Panc1 (cell line): Measurements from ENCODE around the gene MYH7B. TPM values are rescaled to one million over a fixed set of nuclear protein-coding genes. Genes with fewer than 3 reads are reported as not detected.

Experiments used
- ATAC-seq: fragments of 200-7000 bp; cut with Tn5 transposase; 2 replicates; pipeline ENCODE4 v1.9.1; 2020; ENCODE audit warnings: mild to moderate bottlenecking, moderate library complexity
- BruUV-seq: library from RNA; stranded (reverse); fragments of 400-500 nt; replicated peaks from 2 replicates; lab custom pipeline; 2021; lab: Mats Ljungman, UMichigan
- CTCF ChIA-PET: fragments of 300-600 bp; sonication (Branson Sonifier 250); formaldehyde crosslinking; loops from one replicate; lab custom pipeline; 2022; ENCODE audit warnings: antibody characterized with exemption; lab: Charles Lee
- POLR2A ChIA-PET: fragments of 300-600 bp; sonication (Branson Sonifier 250); formaldehyde crosslinking; loops from one replicate; lab custom pipeline; 2022; ENCODE audit warnings: antibody characterized with exemption; lab: Charles Lee
- DNase-seq: peaks from one replicate; pipeline ENCODE4 v3.0.0-alpha.2; 2010; ENCODE audit warnings: low read depth, low spot score
- H3K27ac ChIP-seq: 2 replicates; pipeline ENCODE4 v1.5.1; 2011; ENCODE audit warnings: mild to moderate bottlenecking, low read length, inconsistent platforms
- H3K27me3 ChIP-seq: fragments of 200-500 bp; sonication (Bioruptor generic); 2 replicates; pipeline ENCODE4 v1.6.0; 2014; ENCODE audit warnings: low read length, inconsistent platforms; ENCODE audit not compliant: control insufficient read depth, insufficient read depth
- H3K36me3 ChIP-seq: fragments of 200-500 bp; sonication (Bioruptor generic); 2 replicates; pipeline ENCODE4 v1.5.1; 2014; ENCODE audit warnings: inconsistent platforms, mild to moderate bottlenecking, low read length, moderate library complexity; ENCODE audit not compliant: control insufficient read depth, insufficient read depth
- H3K4me1 ChIP-seq: 2 replicates; pipeline ENCODE4 v1.5.1; 2011; ENCODE audit warnings: inconsistent platforms, mild to moderate bottlenecking, low read length, moderate library complexity; ENCODE audit not compliant: control insufficient read depth, insufficient read depth
- H3K4me3 ChIP-seq, 2 experiments: 2 replicates each; pipeline ENCODE4 v1.5.1; 2011 to 2012; ENCODE audit warnings: low read depth in 2 of 2, low read length in 2 of 2, mild to moderate bottlenecking in 2 of 2, inconsistent platforms in 1 of 2, moderate library complexity in 1 of 2
- H3K9me3 ChIP-seq: fragments of 200-500 bp; sonication (Bioruptor generic); 2 replicates; pipeline ENCODE4 v1.5.1; 2014; ENCODE audit warnings: low read depth, mild to moderate bottlenecking, inconsistent platforms, low read length, moderate library complexity; ENCODE audit not compliant: control insufficient read depth, insufficient read depth
- CTCF ChIP-seq: fragments of 450-650 bp; IDR thresholded peaks from 2 replicates; pipeline ENCODE4 v1.5.1; 2017; ENCODE audit warnings: mild to moderate bottlenecking
- POLR2AphosphoS5 ChIP-seq: IDR thresholded peaks from 2 replicates; pipeline ENCODE4 v1.6.1; 2012; ENCODE audit warnings: mild to moderate bottlenecking, low read depth, low read length, moderate library complexity
- REST ChIP-seq, 2 experiments: IDR thresholded peaks; 2 replicates each; pipeline ENCODE4 v1.6.1; 2011 to 2012; ENCODE audit warnings: low read depth in 2 of 2, control low read depth in 1 of 2, low read length in 1 of 2, mild to moderate bottlenecking in 1 of 2, moderate library complexity in 1 of 2; ENCODE audit not compliant: insufficient read depth in 1 of 2
- SIN3A ChIP-seq: IDR thresholded peaks from 2 replicates; pipeline ENCODE4 v1.6.1; 2012; ENCODE audit warnings: low read depth, mild to moderate bottlenecking, low read length, moderate library complexity, borderline replicate concordance; ENCODE audit not compliant: insufficient read depth
- TCF7L2 ChIP-seq: IDR thresholded peaks from 2 replicates; pipeline ENCODE4 v1.6.1; 2011; ENCODE audit warnings: mild to moderate bottlenecking, low read depth, low read length, inconsistent platforms
- in situ Hi-C: cut with HindIII; loops from 2 replicates; pipeline ENCODE4 v1.10.0; 2016; ENCODE audit warnings: low sequenced_read_pairs, low pct_unique_long_range_greater_than_20kb
- intact Hi-C: fragments of 100-400 bp; cut with micrococcal nuclease; formaldehyde crosslinking; loops from one replicate; pipeline ENCODE4 v1.10.0; 2022; ENCODE audit not compliant: unreplicated experiment
- total RNA-seq: library from RNA; stranded (reverse); gene quantifications from one replicate; pipeline ENCODE4 v1.2.1, GENCODE V29; 2021; ENCODE audit not compliant: unreplicated experiment

Gene MYH7B
- total RNA-seq, 1 experiment from 2014 or later, result 0.59 TPM

GRCh38 chr20:34927736-34928135 lies 27.9 kb upstream of the MYH7B start:
- ATAC-seq (no peak), DNase-seq (no peak)
- Histone ChIP-seq H3K4me3 (no peak overlapping the region), H3K27me3 (no peaks in the 10 kb centered on the region), H3K4me1 (no peaks in the 10 kb centered on the region), H3K9me3 (no peaks in the 10 kb centered on the region), H3K36me3 (peaks cover 2% of the 10 kb centered on the region; the same call in 1 of the 2 replicates), H3K27ac (no peak overlapping the region)
- no peak for TF ChIP-seq REST (IDR thresholded peaks at IDR 0.05; ENCODE audit: insufficient read depth in 1 of 2, low read depth in 2 of 2, low read length in 1 of 2)
- no peak for TF ChIP-seq TCF7L2
- TF ChIP-seq POLR2AphosphoS5, result no peak
- TF ChIP-seq SIN3A, result no peak
- TF ChIP-seq CTCF, result no peak
- in situ Hi-C loops, result no loop called here
- POLR2A ChIA-PET, result no interaction called here
- CTCF ChIA-PET, result no interaction called here
- no TSS peak for BruUV-seq
- intact Hi-C loops, result no loop called here

GRCh38 chr20:34928411-34928810 lies 27.3 kb upstream of the MYH7B start:
- in situ Hi-C loops, result no loop called here
- POLR2A ChIA-PET, result no interaction called here
- no peak overlapping the region for H3K4me3 ChIP-seq
- peaks cover 2% of the 10 kb centered on the region; the same call in 1 of the 2 replicates for H3K36me3 ChIP-seq
- H3K27ac ChIP-seq, result no peak overlapping the region
- CTCF ChIA-PET, result no interaction called here
- no peak for TF ChIP-seq CTCF
- no peak for TF ChIP-seq POLR2AphosphoS5
- TF ChIP-seq REST (IDR thresholded peaks at IDR 0.05; ENCODE audit: insufficient read depth in 1 of 2, low read depth in 2 of 2, low read length in 1 of 2), result no peak
- no peak for TF ChIP-seq SIN3A
- TF ChIP-seq TCF7L2, result no peak
- H3K27me3 ChIP-seq, result no peaks in the 10 kb centered on the region
- intact Hi-C loops, result no loop called here
- H3K4me1 ChIP-seq, result no peaks in the 10 kb centered on the region
- DNase-seq (no peak), ATAC-seq (no peak)
- H3K9me3 ChIP-seq, result no peaks in the 10 kb centered on the region
- TSS peak; percentile 61 for BruUV-seq
